NCI-H2171 treated with DMSO at 0.1 percent for 48 hours (cell line): ENCODE results near the gene DNAAF8.

Experiments
- DNase-seq: peaks from one replicate; lab custom pipeline; 2025; lab: John Stamatoyannopoulos, UW

Gene DNAAF8

DNA sequence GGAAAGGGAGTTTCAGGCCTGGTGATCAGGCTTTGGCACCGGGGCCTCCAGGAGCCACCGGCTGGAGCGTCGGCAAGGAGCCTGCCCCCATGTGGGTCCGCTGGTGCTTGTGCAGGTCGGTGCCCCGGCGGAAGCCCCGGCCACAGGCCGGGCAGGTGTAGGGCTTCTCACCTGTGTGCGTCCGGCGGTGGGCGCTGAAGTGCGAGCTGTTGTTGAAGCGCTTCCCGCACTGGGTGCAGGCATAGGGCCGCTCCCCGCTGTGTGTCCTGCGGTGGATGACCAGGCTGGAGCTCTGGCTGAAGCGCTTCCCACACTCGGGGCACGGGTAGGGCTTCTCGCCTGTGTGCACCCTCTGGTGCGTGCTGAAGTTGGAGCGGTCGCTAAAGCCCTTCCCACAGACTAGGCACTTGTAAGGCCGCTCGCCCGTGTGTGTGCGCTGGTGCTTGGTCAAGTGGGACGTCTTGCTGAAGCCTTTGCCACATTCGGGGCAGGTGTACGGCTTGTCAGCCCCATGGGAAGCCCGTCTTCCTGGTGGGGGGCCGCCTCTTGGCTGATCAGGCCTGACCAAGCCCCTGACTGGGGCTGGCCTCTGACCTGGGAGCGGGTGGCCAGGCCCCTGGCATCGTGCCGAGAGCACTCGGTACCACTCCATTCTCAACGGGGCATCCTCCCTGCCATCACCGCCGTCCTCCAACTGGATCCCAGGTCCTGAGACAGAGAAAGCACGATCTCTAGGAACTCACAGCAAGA lies 18.2 kb downstream of the DNAAF8 start:
- no peak for DNase-seq

DNA sequence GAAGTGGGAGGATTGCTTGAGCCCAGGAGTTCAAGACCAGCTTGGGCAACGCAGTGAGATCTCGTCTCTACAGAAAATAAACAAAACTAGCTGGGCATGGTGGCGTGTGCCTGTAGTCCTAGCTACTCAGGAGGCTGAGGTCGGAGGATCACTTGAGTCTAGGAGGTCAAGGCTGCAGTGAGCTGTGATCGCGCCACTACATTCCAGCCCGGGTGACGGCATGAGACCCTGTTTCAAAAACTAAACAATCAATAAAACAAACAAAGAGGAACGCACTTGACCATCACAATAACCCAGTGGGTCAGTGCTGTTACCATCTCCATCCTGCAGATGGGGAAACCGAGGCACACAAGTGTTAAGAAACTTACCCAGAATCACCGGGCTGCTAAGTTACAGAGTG lies 18.9 kb downstream of the DNAAF8 start:
- DNase-seq = no peak

DNA sequence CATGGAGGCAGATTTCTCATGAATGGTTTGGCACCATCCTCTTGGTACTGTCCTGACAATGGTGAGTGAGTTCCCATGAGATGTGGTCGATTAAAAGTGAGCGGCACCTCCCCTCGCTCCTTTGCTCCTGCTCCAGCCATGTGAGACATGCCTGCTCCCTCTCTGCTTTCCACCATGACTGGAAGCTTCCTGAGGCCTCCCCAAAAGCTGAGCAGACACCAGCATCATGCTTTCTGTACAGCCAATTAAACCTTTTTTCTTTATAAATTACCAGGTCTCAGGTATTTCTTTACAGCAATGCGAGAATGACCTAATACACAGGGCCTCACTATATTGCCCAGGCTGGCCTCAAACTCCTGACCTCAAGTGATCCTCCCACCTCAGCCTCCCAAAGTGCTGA lies 20.5 kb downstream of the DNAAF8 start:
- DNase-seq = no peak

DNA sequence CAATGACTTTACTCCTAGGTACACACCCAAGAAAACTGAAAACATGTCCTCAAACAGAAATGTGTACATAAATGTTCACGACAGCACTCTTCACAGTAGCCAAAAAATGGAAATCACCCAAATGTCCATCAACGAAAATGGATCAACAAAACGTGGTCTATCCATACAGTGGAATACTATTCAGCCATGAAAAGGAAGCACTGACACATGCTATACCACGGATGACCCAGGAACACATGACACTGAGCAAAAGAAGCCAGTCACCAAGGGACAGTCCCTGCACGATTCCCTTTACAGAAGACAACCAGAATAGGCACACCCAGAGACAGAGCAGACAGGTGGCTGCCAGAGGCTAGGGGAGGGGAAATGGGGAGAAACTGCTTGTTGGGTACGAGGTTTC lies 21.4 kb downstream of the DNAAF8 start:
- DNase-seq = no peak

DNA sequence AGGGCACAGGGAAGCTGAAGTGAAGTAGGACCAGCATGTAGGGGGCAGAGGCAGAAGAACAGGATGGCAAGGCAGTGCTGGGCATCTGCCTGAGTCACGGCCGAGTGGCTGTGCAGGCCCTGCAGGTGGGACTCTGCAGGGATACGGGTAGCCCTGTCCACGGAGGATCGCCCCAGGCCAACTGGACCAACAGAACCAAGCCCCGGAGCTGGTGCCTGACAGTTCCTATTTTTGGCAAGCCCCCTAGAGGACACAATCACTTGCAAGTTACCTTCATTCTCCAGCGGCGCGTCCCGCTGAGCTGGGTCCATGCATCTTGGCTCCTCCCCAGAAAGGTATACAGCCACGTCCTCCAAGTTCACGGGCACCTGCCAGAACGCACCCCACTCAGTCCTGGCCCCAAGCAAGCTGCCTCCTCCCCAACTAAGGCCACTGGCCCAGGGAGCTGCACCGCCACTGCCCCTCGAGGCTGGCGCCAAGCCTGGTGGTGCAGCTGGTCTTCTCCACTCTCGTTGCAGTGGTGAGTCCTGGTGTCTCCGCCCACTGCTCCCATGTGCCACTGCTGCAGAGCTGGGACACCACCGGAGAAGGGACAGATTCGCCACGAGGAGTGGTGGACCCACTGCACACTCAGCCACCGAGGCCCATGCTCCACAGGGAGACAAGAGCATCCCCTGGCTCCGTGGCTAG lies 26.0 kb downstream of the DNAAF8 start:
- no peak for DNase-seq

DNA sequence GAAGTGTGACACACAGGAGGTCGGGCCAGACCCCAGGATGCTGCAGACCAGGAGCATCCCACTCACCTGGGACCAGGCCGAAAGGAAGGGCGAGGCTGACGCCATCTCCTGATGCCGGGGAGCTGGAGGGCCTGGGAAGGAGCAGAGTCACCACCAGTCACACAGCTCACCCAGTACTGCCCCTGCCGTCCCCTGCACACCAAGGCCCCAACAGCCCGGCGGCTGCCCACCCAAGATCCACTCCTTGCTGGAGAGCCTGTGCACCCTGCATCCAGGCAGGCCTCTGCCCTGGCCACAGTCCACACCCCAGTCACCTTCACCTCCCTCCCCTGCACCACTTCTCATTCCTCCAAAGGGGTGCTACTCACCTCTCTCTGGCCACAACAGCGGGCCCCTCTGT lies 27.9 kb downstream of the DNAAF8 start:
- no peak for DNase-seq

DNA sequence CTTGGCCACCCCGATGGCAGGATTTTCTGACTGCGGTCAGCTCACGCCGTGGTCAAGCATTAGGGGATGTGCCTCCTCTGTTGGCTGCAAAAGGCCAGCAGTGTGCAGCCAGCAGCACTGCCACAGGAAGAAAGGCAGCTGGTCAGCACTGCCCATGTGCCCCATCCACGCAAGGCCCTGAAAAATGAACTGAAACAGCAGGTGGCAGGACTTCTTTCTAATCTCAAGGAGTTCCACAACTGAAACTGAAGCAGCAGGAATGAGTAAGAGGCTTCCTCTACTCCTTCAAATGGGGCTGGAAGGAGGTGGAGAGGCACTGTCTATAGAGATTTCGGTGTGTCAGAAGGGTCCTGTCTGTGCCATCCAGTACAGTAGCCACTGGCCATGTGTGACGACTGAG lies 29.5 kb downstream of the DNAAF8 start:
- no peak for DNase-seq

DNA sequence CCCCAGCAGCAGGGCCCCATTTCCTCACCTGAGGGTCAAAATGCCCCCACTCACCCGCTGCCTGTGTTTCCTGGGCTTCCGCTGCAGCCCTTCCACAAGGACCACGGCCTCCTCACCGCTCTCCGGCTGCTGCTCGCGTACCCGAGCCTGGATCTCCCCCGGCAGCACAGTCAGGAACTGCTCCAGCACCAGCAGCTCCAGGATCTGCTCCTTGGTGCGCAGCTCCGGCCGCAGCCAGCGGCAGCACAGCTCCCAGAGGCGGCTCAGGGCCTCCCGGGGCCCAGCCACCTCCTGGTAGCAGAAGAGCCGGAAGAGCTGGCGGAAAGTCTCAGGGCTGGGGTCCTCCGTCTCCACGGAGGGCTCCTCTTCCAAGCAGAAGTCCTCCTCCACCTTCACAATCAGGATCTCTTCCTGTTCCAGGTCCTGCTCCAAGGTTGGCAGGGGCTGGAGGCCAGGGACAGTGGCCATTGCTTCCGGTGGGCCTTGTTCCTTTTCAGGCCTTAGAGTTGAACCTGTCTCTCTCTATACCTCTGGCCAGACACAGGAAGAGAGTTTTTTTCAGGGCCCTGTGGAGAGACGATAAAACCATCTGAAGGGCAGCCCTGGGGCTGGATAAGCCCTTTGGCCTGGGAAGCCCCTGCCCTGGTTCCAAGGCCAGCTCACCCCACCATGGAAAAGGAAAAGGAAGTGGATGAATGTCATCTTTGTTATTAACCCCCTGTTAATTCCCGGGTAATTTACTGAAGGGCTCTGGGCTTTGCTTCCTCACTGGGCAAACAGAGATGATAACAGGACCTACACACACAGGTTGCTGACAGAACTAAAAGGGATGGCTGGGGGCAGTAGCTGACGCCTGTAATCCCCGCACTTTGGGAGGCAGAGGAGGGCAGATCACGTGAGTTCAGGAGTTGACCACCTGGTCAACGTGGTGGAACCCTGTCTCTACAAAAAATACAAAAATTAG lies 31.5 kb downstream of the DNAAF8 start:
- DNase-seq = no peak

DNA sequence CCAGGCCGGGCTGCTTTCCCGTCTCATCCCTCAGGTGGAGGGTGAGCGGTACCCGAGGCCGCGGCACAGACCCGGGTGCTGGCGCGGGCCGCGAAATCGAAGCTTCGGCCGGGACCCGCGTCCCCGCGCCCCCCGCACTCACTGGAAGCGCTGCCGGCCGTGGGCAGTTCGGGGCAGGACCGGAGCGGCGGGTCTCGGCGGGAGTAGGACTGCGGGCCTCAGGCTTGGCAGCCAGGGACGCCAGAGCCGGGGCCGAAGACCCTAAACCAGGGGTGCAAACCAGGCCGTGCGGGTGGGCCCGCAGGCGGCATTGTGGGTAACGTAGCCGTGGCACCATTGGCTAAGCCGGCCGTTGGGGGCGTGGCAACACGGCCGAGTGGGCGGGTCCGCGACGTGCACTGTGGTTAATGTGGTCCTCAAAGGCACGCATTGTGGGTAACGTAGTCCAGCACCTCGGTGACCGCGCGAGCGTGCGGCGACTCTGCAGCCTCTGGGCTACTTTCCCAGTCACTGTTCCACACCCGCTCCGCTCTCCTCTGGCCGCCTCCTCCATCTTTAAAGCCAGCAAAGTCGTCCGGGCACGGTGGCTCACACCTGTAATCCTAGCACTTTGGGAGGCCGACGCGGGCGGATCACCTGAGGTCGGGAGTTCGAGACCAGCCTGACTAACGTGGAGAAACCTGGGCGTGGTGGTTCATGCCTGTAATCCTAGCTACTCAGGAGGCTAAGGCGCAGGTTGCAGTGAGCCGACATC lies 32.7 kb downstream of the DNAAF8 start, which contains the start of gene ZNF500:
TSS of gene ZNF500 (minus strand) at position 288 of the 754 bp plus-strand sequence. CDS start 1,184 bp downstream, outside the sequence.
- DNase-seq = peak; percentile 93

DNA sequence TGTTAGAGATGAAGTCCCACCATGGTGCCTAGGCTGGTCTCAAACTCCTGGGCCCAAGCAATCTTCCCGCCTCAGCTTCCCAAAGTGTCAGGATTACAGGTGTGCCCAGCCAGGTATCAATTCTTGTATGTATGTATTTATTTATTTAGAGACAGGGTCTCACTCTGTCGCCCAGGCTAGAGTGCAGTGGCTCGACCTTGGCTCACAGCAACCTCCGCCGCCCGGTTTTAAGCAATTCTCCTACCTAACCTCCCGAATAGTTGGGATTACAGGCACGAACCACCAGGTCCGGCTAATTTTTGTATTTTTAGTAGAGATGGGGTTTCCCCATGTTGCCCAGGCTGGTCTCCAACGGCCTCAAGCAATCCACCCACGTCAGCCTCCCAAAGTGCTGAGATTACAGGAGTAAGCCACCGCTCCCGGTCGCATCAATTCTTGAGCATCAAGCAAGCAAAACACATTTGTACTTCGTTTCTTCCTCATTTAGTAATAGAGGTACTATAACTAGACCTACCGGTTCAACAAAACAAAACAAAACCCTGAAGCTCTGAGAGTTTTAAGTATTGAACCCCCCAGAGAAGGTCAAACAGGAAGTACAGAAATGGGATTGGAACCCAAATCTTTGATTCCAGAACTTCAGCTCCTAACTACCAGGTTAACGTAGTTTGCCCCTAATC lies 33.7 kb downstream of the DNAAF8 start:
- no peak for DNase-seq

DNA sequence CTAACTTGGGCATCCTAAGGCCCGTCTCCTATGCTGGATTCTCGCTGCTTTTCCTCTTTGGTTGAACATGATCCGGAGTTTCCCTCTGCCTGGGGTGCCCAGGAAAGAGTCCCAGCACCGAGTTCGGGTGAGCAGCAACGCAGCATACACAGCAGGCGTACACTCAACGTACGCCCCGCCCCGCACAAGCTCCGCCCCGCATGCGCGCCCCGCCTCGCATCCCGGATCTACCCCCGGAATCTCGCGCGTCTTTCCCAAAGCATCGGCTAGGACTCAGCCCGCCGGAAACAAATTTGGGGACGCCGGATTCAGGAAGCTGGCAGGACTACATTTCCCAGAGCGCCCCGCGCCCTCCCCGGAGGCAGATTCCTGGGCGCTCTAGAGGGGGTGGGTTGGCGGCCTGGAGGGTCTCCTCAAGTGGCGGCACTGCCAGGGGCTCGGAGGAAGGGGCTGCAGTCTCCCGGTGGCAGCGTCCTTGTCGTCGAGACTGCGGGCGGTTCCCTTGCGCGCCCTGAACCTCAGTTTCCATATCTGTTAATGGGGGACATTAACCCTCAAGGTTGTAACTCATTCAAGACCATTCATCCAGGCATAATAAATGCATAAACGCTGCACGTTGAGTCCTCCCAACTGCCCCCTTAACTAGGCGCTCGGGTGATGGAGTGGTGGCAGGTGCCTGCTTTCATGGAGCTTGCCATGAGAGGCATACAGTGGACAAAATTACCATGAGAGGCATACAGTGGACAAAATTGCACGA lies 34.4 kb downstream of the DNAAF8 start:
- peak; percentile 96 for DNase-seq

DNA sequence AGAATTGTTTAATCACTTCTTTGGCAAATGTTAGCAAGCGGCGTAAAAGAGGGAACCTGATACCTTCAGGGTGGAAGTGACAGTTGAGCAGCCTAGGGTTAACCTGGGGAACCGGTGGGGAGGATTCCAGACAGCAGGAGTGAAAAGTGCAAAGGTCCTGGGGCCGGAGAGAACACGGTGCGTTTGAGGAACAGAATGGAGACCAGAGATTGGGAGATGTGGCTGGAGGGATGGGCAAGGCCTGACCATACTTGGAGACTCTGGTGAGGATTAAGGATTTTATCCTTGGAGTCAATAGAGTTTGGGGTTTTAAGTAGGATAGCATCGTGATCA lies 34.9 kb downstream of the DNAAF8 start:
- DNase-seq = peak; percentile 25

DNA sequence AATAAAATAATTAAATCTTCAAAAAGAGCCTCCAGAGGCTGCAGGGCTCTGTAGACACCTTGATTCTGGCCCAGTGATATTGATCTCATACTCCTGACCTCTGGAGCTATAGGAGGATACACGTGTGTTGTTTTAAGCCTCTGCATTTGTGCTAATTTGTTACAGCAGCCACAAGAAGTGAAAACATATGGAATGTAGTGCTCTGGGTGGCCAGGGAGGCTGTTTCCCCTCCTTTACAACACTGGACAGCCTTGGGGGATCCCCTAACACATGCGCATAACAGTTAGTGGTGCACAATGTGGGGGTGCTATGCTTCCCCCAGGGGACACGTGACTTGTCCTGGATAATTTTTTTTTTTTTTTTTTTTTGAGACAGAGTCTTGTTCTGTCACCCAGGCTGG lies 37.3 kb downstream of the DNAAF8 start:
- no peak for DNase-seq

DNA sequence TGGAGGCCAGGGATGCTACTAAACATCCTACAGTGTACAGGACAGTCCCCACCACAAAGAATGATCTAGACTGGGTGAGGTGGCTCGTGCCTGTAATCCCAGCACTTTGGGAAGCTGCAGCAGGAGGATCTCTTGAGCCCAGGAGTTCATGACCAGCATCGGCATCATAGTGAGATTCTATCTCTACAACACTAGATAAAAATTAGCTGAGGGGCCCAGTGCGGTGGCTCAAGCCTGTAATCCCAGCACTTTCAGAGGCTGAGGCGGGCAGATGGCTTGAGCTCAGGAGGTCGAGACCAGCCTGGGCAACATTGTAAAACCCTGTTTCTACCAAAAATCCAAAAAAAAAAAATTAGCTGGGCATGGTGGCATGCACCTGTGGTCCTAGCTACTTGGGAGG lies 38.0 kb downstream of the DNAAF8 start:
- DNase-seq = no peak

DNA sequence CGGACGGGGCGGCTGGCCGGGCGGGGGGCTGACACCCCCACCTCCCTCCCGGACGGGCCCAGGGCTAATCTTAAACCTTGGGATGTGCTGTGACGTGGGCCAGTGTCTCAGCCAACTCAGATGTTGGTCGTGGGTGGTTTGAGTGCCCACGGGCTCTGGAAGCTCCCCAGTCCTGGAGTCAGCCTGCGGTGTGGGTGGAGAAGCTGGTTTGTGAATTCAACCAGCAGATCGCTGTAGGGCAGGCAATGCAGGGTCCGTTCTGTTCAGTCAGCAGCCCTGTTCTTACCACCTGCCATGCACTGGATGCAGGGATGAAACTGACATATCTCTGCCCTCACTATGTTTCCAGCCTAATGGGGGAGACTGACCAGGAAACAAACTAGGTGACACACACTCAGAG lies 40.7 kb downstream of the DNAAF8 start:
- no peak for DNase-seq

DNA sequence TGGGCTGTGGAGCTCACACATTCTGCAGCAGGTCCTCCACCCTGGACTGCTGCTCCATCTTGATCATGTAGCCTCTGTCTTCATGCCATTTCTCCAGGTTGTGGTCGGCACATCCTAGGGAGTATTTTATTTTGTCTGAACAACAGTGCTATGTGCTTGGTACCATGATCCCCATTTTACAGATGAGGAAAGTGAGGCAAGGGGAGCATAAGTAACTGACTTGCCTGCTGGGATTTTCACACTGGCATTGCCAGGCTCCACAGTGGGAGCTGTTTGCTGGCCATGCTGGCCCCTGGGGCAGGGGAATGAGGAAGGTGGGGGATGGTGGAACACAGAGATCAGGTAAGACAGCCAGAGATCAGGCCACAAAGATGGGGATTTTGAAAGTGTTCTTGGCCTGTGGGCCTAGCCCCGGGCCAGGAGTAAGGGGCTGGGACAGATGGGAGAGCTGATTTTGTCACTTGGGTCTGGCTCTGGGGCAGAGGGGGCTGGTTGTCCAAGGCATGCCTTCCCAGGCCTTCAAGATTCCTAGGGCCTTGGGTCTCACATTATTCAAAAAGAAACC lies 41.9 kb downstream of the DNAAF8 start:
- DNase-seq = no peak

DNA sequence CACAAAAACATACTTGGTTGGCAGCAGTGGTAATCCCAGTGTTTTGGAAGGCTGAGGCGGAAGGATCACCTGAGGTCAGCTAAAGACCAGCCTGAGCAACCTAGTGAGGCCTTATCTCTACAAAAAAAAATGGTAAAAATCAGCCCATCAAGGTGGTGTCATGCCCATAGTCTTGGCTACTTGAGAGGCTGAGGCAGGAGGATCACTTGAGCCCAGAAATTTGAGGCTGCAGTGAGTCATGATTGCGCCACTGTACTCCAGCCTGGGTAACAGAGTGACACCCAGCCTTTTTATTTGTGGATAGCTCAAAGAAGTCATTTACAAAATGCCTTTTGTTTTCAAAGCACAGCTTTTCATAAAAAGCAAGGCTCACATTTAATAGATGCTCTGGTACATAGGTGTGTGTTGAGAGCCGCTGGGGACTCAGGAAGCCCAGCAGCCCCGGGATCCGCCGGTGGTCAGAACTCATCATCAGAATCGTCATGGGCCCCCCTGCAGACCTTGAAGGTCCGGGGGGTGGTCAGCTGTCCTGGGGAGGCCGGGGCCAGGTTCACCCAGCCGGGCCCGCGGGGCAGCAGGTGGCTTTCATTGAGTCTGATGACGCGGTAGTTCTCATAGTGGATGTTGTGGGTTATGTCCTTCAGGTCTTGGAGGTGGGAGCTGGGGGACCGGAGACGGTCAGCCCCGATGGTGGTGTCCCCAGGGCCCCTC lies 43.2 kb downstream of the DNAAF8 start:
- DNase-seq = no peak

DNA sequence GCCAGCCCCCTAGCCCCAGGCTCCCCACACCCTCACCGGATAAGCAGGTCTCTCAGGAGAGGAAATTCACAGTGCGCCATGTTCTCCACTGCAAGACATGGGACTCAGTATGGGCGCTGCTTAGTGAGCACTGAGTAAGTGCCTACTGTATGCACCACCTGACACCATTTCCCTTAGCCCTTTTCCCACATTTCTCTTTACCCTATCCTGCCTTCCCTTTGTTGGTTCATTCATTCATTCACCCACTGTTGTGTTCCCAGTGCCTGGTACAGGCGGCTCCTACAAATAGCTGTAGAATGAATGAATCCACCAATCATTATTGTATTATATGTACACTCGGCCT lies 43.7 kb downstream of the DNAAF8 start:
- no peak for DNase-seq

DNA sequence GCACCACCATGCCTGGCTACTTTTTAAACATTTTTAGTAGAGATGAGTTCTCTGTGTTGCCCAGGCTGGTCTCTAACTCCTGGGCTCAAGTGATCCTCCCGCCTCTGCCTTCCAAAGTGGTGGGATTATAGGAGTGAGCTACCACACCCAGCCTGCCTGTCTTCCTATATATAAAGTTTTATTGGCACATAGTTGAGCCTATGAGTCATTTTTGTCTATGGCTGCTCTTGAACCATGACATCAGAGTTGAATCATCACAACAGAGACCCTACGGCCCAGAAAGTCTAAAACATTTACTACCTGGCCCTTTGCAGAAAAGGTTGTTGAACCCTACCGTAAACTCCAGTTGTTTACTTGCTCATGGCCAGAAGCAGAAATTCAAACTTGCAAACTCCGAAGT lies 45.9 kb downstream of the DNAAF8 start:
- no peak for DNase-seq
